ENCODE results near the gene TIAM1.

GRCh38 chr21:31136891-31137290 is 207.2 kb downstream of the TIAM1 start:
- TF ChIP-seq CTCF (IDR thresholded peaks at IDR 0.05), result no peak
- no peak for TF ChIP-seq POLR2AphosphoS5 (IDR thresholded peaks at IDR 0.05; ENCODE audit: low read depth, low read length)
- TF ChIP-seq REST (IDR thresholded peaks at IDR 0.05; ENCODE audit: insufficient read depth in 1 of 2, low read depth in 2 of 2, low read length in 1 of 2), result no peak
- no peak for TF ChIP-seq SIN3A (IDR thresholded peaks at IDR 0.05; ENCODE audit: borderline replicate concordance, insufficient read depth, low read depth, low read length)
